Right cardiac atrium (tissue), 5 donors: ENCODE results near the gene TRAPPC14. TPM values are rescaled to one million over a fixed set of nuclear protein-coding genes. Genes with fewer than 3 reads are reported as not detected.

Source experiments
- ATAC-seq, 2 donors: fragments of 200-7000 bp; cut with Tn5 transposase; one replicate each; pipeline versions ENCODE4 v1.8.0 to v1.9.1; 2020; ENCODE audit warnings: moderate library complexity in 2 of 2, mild to moderate bottlenecking in 1 of 2
- DNase-seq, 3 donors: peaks; one replicate each; pipeline ENCODE4 v3.0.0-alpha.2; 2020
- H3K27ac ChIP-seq: one replicate; pipeline ENCODE4 v1.5.1; 2013; ENCODE audit warnings: mild to moderate bottlenecking, low read length, control low read depth, moderate library complexity
- H3K27me3 ChIP-seq: one replicate; pipeline ENCODE4 v1.6.1; 2013; ENCODE audit not compliant: control insufficient read depth, insufficient read depth
- H3K4me1 ChIP-seq: one replicate; pipeline ENCODE4 v1.6.1; 2013; ENCODE audit warnings: low read length; ENCODE audit not compliant: control insufficient read depth, insufficient read depth
- H3K4me3 ChIP-seq: one replicate; pipeline ENCODE4 v1.5.1; 2013; ENCODE audit warnings: low read length, control low read depth
- H3K9me3 ChIP-seq: one replicate; pipeline ENCODE4 v1.6.1; 2013; ENCODE audit warnings: low read length; ENCODE audit not compliant: control insufficient read depth
- WGBS: extraction: QIAGEN DNeasy Blood & Tissue Kit; methylation state at CpG from one replicate; pipeline ENCODE4 v1.1.7; 2013; 5-methylcytosine and 5-hydroxymethylcytosine counted together
- intact Hi-C, 4 donors: fragments of 100-400 bp; cut with DNase I; formaldehyde crosslinking; loops; one replicate each; pipeline versions ENCODE4 v1.11.0 to v1.14.0; 2022 to 2023
- microRNA-seq, 2 donors: library from miRNA; unstranded; fragments of <30 nt; microRNA quantifications; one replicate each; pipeline ENCODE4 v1.2.0, GENCODE V29; 2020 to 2021
- polyA plus RNA-seq: library from polyadenylated mRNA; stranded (reverse); fragments of 200-250 nt; gene quantifications from one replicate; pipeline ENCODE4 v1.2.3, GENCODE V29; 2013
- total RNA-seq, 4 donors: library from RNA; stranded (reverse); fragmentation: NEBNext Ultra II Directional; extraction: Animal tissue kit (Norgen Biotek cat#: 25700); gene quantifications; one replicate each; pipeline ENCODE4 v1.2.1, GENCODE V29; 2021
- donor health status: healthy with polysubstance abuse.
- donor health status: DM: no; HTN: yes; CAD: no.
- donor health status: DM: no; HTN: no; CAD: no.
- donor health status: DM: no; HTN: yes; CAD: no; lungs with severe emphysema.
- donor health status: DM: yes; HTN: yes; CAD: no.

TRAPPC14 gene
- total and polyA plus RNA-seq, 5 donors = 7.2 to 11.5 (median 9.5) TPM

DNA sequence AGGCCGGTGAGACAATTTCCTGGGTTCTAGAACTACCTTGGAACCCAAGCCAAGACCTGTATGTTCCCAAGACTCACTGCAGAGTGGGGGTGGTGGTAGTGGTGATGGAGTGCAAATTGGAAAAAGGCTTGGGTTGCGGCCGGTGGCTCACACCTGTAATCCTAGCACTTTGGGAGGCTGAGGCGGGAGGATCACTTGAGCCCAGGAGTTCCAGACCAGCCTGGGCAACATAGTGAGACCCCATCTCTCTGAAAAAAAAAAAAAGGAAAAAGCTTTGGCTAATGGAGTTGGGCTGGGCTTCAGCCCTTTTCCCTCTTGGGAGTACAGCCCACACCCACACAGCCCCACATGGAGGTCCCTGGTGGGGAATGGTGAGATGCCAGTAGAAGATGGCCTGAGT, 53.0 kb downstream of the TRAPPC14 start:
- intact Hi-C loops = no loop called here
- 95% methylated on average over 4 of the region's 4 CpGs for WGBS
- no peak for ATAC-seq
- peaks cover 3% of the 10 kb centered on the region for H3K4me1 ChIP-seq
- H3K4me3 ChIP-seq = no peak overlapping the region
- DNase-seq = no peak
- H3K27ac ChIP-seq = no peak overlapping the region
- no peaks in the 10 kb centered on the region for H3K27me3 ChIP-seq
- no peaks in the 10 kb centered on the region for H3K9me3 ChIP-seq

Small RNA genes within 50 kb of the gene (microRNA-seq; reads per million reads assigned to microRNA genes)
- 0 to 0.42 reads per million in 2 donors for gene MIR4658

Other genes starting within 250 kb of the TRAPPC14 start
- 10 to 100 TPM in 2 of 4 donors, 1 to 10 TPM in 2; 8.8 to 11.2 (median 10.0) TPM for gene TRIM4, start 239.2 kb downstream of the TRAPPC14 start, total RNA-seq
- 7.6 TPM for gene TRIM4, start 239.2 kb downstream of the TRAPPC14 start, polyA plus RNA-seq
- under 1 TPM in 2 of 4 donors, not detected in 2; 0.20 to 0.53 TPM for gene GJC3, start 229.1 kb downstream of the TRAPPC14 start, total RNA-seq
- gene GJC3, start 229.1 kb downstream of the TRAPPC14 start, polyA plus RNA-seq = 0.43 TPM
- 10 to 100 TPM; 10.7 to 28.8 (median 16.1) TPM for gene AZGP1, start 182.7 kb downstream of the TRAPPC14 start, total RNA-seq
- gene AZGP1, start 182.7 kb downstream of the TRAPPC14 start, polyA plus RNA-seq = 17.0 TPM
- gene ZKSCAN1, start 143.1 kb downstream of the TRAPPC14 start, total RNA-seq = 10 to 100 TPM; 39.7 to 52.7 (median 50.4) TPM
- 9.8 TPM for gene ZKSCAN1, start 143.1 kb downstream of the TRAPPC14 start, polyA plus RNA-seq
- gene ZSCAN21, start 108.9 kb downstream of the TRAPPC14 start, total RNA-seq = 1 to 10 TPM; 7.1 to 8.6 (median 7.7) TPM
- 6.2 TPM for gene ZSCAN21, start 108.9 kb downstream of the TRAPPC14 start, polyA plus RNA-seq
- 10 to 100 TPM; 17.8 to 18.2 (median 18.0) TPM for gene ZNF3, start 77.0 kb downstream of the TRAPPC14 start, total RNA-seq
- 12.1 TPM for gene ZNF3, start 77.0 kb downstream of the TRAPPC14 start, polyA plus RNA-seq
- gene COPS6, start 69.8 kb downstream of the TRAPPC14 start, total RNA-seq = 100 to 1,000 TPM; 112 to 126 (median 117) TPM
- 131 TPM for gene COPS6, start 69.8 kb downstream of the TRAPPC14 start, polyA plus RNA-seq
- 10 to 100 TPM; 14.2 to 26.9 (median 21.6) TPM for gene MCM7, start 57.3 kb downstream of the TRAPPC14 start, total RNA-seq
- 16.7 TPM for gene MCM7, start 57.3 kb downstream of the TRAPPC14 start, polyA plus RNA-seq
- gene AP4M1, start 57.1 kb downstream of the TRAPPC14 start, total RNA-seq = 10 to 100 TPM; 10.1 to 15.4 (median 14.0) TPM
- gene AP4M1, start 57.1 kb downstream of the TRAPPC14 start, polyA plus RNA-seq = 10.7 TPM
- gene TAF6, start 39.4 kb downstream of the TRAPPC14 start, total RNA-seq = 10 to 100 TPM; 29.7 to 37.7 (median 32.9) TPM
- 33.9 TPM for gene TAF6, start 39.4 kb downstream of the TRAPPC14 start, polyA plus RNA-seq
- 10 to 100 TPM in 3 of 4 donors, 1 to 10 TPM in 1; 9.1 to 14.7 (median 12.1) TPM for gene CNPY4, start 39.1 kb downstream of the TRAPPC14 start, total RNA-seq
- 13.9 TPM for gene CNPY4, start 39.1 kb downstream of the TRAPPC14 start, polyA plus RNA-seq
- gene MBLAC1, start 31.8 kb downstream of the TRAPPC14 start, total RNA-seq = 1 to 10 TPM; 3.0 to 4.4 (median 3.5) TPM
- gene MBLAC1, start 31.8 kb downstream of the TRAPPC14 start, polyA plus RNA-seq = 4.6 TPM
- gene LAMTOR4, start 9.8 kb downstream of the TRAPPC14 start, total RNA-seq = 100 to 1,000 TPM in 2 of 4 donors, 10 to 100 TPM in 2; 88.7 to 118 (median 108) TPM
- gene LAMTOR4, start 9.8 kb downstream of the TRAPPC14 start, polyA plus RNA-seq = 193 TPM
- 1 to 10 TPM; 2.0 to 3.5 (median 2.3) TPM for gene GAL3ST4, start 9.9 kb upstream of the TRAPPC14 start, total RNA-seq
- gene GAL3ST4, start 9.9 kb upstream of the TRAPPC14 start, polyA plus RNA-seq = 1.7 TPM
- gene GPC2, start 18.7 kb upstream of the TRAPPC14 start, total RNA-seq = under 1 TPM; 0.09 to 0.78 (median 0.29) TPM
- 0.38 TPM for gene GPC2, start 18.7 kb upstream of the TRAPPC14 start, polyA plus RNA-seq
- gene STAG3, start 19.2 kb upstream of the TRAPPC14 start, total RNA-seq = 1 to 10 TPM in 1 of 4 donors, under 1 TPM in 2, not detected in 1; 0.64 to 1.1 (median 0.91) TPM
- gene STAG3, start 19.2 kb upstream of the TRAPPC14 start, polyA plus RNA-seq = 0.41 TPM
- not detected for gene PVRIG, start 61.2 kb upstream of the TRAPPC14 start, total RNA-seq
- 0.07 TPM for gene PVRIG, start 61.2 kb upstream of the TRAPPC14 start, polyA plus RNA-seq
- not detected for gene SPDYE3, start 149.0 kb upstream of the TRAPPC14 start, total RNA-seq
- 0.20 TPM for gene SPDYE3, start 149.0 kb upstream of the TRAPPC14 start, polyA plus RNA-seq
- gene PILRB, start 199.4 kb upstream of the TRAPPC14 start, total RNA-seq = 10 to 100 TPM; 13.2 to 15.6 (median 13.7) TPM
- gene PILRB, start 199.4 kb upstream of the TRAPPC14 start, polyA plus RNA-seq = 18.1 TPM
- gene PILRA, start 214.8 kb upstream of the TRAPPC14 start, total RNA-seq = 1 to 10 TPM; 3.9 to 5.3 (median 4.9) TPM
- 2.3 TPM for gene PILRA, start 214.8 kb upstream of the TRAPPC14 start, polyA plus RNA-seq